NCI-H2227 treated with DMSO at 0.1 percent for 48 hours (cell line): Measurements from ENCODE around the gene HNRNPR.
A peak's percentile ranks its signal among the peaks of the same experiment; 100 is the strongest.

ENCODE experiments used
- DNase-seq: peaks from one replicate; lab custom pipeline; 2025; lab: John Stamatoyannopoulos, UW

Gene HNRNPR

DNA sequence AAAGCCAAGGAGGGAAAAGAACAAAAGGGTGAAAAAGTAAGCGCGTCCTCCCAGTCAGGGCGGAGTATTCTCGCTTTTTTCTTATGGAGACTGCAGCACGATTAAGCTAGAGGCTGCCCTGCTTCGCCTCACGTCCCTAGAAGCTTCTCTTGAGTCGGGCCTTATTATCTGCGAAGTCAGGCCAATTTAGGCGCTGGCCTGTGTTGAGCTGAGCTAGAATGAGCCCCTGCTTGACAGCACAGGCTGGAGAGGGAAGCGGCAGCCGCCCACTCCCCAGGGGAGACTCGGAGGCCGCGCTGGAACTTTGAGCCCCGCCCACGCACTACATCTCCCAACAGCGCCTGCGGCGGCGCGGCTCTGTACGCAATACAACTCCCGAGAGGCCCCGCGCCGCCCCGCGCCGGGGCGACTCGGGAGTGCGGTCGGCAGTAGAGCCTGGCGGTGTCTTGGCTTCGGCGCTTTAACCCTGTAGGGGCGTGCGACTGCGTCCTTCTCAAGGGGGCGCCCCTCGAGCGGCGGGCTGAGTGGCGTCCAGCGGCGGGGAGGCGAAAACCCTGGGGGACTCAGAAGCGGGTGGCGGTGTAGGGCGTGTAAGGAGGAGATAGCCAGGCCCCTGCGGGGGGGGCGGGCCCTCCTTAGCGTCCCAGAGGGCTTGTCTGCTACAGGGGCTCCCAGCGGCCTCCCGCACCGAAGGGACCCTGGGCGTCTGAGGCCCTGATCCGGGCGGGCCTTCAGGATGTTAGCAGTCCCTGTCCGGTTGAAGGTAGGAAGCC is 24.7 kb upstream of the HNRNPR start:
- DNase-seq, result peak; percentile 87

DNA sequence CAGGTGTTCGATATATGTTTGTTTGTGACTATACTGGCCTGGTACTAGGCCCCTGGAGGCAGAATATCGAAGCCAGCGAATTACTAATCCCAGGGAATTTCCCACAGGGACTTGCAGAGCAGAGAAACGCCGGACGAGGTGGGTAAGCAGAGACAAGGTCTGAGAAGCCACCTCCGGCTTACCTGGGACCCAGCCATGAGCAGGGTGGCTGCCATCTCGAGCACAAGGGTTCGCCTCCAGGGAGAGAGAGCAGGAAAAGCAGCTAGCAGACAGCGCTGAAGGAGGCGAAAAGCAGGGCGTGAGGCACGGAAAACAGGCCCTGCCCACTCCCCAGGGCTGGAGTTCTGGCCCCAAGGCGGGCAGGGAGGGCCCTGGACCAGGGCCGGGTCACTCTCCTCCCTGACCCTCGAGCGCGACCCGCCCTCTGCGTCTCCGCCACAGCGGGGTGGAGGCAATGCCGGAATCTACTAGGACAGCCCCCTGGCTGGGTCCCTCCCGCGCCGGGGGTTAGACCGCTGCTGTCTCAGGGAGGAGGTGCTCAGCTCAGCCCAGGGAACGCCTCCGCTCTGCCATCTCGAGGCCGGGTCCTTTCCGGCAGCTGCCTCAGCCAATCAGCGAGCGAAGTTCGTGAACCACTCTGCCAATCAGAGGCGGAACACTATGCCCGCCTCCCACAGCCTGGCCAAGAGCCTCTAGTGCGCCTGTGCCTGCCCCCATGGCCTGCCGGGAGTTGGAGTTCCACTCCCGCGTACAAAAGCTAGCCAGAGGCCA is 23.9 kb upstream of the HNRNPR start:
- peak; percentile 96 for DNase-seq

DNA sequence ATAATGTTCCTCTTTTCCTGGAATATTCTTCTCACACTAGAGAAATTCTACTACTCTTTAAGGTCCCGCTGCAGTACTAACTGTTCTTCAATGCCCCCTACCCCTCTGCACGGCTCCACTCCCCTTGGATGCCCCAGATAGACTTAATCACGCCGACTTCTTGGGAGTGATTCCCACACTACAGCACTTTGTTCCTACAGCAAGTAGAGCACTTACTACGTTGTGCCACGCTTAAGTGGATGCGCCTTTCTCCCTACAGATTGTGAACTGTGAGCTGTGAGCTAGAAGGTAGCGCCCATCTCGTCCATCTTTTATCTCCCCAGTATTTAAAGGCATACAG is 23.3 kb upstream of the HNRNPR start:
- no peak for DNase-seq

DNA sequence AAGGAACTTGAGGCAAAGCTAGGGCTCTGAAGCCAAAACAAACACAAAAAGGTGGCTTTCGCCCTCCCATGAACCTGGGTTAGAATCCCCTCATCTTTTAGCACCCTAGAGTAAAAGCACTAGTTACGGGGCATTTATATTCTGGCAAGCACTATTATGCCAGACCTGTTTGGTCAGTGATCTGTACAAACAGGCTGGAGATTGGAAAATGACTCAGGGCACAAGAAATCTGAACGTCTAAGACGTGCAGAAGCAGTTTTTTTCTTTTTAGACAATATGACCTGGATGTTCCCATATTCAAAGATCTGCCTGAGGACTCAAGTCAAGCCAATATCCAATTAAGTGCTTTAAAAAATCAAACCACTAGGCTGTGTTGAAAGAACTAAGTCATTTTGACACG is 22.5 kb upstream of the HNRNPR start:
- no peak for DNase-seq

DNA sequence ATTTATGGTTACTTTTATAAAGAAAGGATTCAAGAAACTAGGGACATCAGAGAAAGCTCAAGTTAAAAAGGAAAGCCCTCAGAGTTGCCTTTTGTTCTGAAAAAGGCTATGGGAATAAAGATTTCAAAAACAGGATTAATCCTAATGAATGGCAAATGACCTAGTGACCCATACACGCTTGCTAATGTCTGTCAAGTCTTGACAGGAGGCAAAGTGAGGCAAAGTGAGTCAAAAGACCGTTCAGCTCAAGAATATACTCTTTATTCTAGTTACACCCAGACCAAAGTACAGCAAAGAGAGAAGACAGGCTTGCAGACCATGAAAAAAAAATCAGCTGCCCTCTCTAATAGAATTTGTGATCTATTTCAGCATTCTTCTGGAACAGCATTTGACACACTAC is 22.1 kb upstream of the HNRNPR start:
- no peak for DNase-seq

DNA sequence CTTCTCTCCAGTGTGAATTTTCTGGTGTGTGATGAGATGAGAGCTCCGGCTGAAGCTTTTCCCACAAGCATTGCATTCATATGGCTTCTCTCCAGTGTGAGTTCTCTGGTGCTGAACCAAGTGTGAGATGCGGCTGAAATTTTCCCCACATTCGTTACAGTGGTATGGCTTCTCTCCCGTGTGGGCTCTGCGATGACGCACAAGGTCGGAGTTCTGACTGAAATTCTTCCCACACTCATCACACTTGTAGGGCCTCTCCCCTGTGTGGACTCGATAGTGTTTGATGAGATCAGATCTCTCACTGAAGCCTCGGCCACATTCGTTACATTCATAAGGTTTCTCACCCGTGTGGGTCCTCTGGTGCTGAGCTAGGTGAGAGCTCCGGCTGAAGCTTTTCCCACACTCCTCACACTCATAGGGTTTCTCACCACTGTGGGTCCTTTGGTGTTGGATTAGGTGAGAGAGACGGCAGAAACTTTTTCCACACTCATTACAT is 18.2 kb upstream of the HNRNPR start:
- DNase-seq, result no peak

DNA sequence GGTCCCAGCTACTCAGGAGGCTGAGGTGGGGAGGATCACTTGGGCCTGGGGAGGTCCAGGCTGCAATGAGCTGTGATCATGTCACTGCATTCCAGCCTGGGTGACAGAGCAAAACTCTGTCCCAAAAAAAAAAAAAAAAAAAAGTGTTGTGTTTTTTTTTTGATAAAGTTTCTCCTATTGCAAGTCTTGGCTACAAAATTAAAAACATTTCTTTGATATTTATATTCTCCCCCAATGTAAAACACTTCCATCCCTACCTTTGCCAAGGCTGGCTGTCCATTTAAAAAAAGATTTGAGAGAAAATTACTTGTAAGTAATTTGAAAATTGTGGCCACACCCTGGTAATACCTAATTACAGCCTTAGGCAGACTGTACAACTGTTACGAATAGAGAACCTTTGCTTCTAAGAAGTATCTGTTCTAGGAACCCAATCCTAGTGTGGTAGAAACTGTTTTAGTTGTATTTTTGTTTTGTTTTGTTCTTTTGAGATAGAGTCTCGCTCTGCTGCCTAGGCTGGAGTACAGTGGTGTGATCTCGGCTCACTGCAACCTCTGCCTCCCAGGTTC is 14.3 kb upstream of the HNRNPR start:
- no peak for DNase-seq

DNA sequence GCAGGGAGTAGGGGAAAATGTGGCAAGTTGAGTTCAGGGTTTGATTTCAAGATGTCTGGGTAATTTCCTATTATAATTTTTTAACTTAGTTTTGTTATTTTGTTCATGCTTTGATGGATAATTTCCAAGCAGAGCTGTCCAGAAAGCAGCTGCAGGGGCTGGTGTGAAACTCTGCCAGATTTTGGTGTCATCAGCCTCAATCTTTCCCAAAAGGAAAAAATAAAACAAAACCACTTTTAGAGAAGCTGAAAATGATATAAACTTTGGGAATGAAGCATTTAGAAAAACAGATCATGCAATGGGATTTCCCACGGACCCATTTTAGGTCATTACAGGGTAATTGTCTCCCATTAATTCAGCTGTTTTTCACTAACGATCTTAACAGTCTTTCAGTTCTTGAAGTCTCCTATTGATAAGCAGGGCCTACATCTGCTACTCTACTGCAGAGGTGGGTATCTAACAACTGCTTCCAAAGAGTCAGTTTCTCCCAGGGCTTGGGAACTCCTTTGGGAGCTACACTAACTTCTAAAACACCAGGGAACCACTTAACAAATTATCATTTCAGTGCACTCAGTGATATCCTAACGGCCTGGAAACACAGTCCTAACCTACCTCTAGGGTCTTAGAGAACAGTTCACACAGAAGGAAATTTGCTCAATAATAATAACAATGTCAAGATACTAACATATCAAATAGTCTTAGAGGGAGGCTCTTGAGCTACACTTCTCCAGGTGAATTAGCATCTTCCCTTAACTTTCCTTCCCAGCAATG is 13.2 kb upstream of the HNRNPR start:
- no peak for DNase-seq

DNA sequence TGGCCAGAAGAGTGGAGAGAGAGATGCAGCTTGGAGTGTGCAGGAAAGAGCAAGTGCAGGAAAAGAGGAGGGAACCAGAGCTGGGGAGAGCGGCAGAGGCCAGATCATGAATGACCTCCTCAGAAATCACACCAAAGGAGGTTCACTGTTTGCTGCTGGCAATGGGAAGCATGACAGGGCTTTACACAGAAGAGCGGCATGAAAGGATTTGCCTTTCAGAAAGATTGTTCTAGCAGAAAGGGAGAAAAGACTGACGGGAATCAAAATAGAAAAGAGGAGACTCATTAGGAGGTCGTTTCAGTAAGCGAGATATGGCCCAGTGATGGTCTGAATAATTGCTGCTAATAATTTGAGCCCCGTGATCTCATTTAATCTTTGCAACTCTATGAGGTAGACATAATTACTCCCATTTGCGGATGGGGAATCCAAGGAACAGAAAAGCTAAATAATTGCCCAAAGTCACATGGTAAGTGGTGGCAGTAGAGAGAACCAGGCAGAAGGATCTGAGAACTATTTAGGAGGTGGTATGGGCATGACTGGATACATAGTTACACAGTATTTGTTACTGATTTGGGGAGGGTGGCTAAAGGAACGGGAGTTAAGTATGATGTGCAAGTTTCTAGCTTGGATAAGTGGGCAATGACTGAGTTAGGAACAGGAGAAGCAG is 12.5 kb upstream of the HNRNPR start:
- no peak for DNase-seq

DNA sequence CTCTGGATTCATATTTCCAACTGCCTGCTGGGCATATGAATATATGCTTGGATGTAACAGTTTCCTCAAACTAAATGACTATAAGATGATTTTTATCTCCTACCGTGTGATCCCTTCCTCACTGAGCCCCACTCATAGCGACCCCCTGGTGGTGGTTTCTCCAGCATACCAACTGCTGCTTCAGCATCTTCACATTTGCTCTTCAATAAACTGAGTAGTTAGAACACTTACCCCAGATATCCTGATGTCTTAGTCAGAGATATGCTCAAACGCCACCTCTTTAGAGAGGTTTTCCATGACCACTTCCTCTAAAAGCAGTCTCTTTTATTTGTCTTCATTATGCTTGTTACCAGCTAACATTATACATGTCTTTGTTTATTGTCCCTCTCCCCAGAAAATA is 10.2 kb upstream of the HNRNPR start:
- DNase-seq, result no peak

DNA sequence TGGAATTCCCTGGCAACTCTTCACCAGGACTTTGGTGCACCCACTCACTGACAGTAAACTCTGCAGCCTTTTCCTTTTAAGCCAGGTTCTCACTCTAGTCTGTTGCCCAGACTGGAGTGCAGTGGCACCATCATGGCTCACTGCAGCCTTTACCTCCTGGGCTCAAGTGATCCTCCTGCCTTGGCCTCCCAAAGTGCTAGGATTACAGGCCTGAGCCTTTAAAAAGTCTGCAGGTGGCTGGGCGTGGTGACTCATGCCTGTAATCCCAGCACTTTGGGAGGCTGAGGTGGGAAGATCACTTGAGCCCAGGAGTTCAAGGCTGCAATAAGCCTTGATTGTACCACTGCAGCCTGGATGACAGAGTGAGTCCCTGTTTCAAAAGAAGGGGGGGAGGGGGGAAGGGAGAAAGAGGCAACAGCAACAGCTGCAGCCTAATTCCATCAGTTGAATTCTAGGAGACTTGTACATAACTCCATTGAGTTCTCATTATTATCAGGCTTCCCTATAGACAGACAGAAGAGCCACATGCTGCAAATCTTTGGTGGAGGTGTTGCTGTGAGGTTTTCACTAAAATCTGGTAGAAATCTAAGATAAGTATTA is 8.1 kb upstream of the HNRNPR start:
- no peak for DNase-seq

DNA sequence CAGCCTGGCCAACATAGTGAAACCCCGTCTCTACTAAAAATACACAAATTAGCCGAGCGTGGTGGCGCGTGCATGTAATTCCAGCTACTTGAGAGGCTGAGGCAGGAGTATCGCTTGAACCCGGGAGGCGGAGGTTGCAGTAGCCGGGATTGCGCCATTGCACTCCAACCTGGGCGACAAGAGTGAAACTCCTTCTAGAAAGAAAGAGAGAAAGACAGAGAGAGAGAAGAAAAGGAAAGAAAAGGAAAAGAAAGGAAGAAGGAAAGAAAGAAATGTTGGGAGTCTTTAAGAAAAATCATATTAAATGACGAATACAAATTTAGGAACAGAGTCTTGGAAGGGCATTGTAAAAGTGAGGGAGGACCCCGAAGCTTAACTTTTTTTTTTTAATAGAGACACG is 1.8 kb upstream of the HNRNPR start:
- DNase-seq, result no peak

DNA sequence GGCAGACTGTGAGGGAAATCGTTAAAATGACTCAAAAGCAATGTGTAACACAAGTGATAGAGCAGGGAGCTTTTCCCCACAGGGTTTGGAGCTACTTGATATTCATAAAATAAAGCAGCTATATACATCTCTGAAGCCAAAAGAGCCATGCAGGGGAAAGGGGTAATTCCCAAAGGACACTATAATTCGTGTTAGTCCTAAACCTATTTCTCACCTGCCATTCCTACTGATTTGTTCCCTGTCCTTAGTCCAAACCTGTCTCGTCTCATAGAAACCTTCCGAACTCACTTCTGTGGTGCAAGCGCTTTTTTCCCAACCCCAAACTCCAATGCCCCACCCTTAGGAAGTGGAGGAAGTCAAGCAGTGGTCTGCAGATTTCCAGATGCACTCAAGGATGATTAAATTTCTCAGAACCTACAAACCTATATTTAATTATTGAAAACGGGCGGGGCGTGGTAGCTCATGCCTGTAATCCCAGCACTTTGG is 946 bp upstream of the HNRNPR start:
- peak; percentile 86 for DNase-seq

DNA sequence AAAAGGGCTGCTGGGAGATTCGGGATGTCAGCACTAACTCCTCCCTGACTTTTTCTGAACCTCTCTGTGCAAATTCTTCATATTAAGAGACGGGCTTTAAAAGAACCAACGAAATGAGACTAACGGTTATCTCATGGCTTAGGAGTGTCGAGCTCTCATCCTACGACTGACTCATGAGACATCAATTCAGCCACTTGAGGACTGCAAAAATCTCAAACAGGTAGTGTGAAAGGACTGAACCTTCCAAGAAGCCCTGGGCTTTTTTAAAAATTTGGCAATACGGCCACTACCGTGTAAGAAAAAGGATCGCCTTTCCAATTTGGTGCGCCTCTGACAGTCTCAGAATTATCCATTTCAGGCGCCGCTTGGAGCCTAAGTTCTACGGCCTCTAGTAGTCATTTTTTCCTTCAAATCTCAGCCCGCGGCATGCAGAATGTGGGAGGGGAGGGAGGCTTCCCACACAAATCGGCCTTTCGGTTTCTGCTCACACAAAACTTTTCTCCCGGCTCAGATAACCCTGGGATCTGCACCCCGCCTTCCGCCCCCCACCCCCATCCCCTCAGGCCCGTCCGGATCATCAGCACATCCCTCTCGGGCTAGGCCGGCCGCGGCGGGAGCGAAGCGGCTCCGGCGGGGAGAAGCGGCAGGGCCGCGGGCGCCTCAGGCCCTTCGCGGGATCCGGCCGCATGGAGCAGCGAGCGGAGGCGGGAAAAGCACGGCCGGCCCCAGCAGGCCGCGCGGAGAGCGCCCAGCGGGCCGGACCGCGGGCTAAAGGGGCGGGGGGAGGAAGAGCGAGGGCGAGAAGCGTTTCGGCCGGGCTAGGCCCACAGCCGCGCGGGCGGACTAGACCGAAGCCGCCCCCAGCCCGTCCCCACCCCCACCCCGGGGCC is 618 bp downstream of the HNRNPR start:
- DNase-seq, result no peak

DNA sequence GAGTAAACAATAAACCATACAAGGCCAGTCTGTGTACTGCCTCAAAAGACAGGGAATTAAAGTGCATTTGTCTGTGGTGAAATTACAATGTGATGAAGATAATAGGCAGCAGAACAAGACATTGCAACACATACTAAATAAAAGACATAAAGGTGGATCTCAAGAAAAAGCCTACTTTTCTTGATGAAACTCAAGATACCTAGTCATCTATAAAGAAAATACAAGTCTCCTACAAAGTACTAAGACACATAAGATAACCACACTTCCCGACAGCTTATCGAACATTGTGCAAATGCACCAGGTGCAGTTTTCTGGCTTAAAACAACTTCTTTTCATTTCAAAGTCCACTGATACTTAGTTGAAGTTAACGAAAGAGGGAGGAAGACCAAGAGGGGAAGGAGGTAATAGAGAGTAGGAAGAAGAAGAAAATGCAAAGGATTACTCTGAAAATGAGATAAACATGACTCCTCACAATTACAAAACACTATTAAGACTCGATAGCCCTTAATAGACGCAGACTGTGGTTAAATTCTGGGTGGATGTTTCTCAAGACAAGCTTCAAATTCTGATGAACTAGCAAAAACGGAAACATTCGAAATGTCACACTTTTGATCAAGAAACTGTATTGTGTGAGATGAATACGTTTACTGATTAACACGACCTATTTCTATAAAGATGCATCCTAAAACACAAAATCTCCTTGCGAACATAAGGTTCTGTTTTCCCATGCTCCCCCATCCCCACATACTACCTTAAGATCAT is 2.0 kb downstream of the HNRNPR start:
- no peak for DNase-seq

DNA sequence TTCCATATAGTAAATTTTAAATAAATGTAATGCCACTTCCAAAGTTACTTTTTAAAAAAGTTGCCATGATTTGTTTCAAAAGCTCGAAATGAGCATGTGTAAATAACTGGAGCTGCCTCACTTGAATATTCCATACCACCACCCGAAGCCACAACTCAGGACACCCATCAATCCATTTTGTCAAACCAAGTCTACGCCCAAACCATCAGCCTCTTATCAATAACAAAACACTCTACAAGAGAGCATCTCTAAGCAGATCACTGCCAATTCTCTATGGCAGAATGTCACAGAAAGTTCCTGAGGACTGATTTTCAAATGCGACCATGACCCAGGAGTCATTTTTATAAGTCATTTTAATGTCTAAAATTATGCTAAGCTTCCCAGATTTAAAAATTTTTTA is 4.5 kb downstream of the HNRNPR start:
- no peak for DNase-seq

DNA sequence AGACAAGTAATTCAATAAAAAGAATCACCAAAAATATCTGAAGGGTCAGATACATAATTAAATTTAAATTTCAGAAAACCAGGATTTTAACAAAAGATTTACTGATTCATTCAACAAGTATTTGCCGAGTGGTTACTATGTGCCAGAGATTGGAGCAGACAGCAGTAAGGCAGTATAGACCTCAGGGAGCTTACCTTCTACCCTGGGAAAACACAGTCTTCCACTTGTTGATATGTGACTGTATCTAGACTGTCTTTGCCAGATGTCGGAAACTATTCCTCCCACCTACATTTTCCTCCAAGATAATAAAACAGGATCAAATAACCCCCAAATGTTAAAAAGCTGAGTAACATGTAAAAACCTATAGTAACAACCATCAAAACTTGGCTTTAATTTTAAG is 6.2 kb downstream of the HNRNPR start:
- DNase-seq, result no peak

DNA sequence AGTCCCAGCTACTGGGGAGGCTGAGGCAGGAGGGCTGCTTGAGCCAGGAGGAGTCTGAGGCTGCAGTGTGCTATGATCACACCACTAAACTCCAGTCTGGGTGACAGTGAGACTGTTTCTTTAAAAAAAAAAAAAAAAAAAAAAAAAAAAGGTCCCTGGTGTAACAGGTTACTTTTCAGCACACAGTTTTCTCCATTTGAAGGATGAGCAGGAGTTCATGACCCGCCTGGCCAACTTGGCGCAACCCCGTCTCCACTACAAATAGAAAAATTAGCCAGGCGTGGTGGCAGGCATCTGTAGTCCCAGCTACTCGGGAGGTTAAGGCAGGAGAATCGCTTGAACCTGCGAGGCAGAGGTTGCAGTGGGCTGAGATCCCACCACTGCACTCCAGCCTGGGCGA is 12.4 kb downstream of the HNRNPR start:
- DNase-seq, result no peak

DNA sequence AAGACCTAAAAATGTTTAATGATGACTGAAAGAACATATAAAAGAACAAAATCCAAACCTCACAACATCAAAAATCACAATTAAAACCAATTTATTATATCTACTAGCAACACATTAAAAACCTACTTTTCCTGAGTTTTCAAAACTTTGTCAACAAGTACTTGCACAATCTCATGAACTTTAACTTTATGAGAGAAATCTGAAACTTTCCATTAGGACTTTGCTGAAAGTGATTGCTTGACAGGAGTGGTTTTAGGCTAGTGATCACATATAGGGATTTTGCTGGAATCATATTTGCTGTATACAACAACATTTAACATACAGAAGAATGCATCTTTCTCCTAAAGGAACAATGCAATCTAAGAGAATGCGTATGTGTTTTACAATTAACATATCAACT is 13.2 kb downstream of the HNRNPR start:
- no peak for DNase-seq

DNA sequence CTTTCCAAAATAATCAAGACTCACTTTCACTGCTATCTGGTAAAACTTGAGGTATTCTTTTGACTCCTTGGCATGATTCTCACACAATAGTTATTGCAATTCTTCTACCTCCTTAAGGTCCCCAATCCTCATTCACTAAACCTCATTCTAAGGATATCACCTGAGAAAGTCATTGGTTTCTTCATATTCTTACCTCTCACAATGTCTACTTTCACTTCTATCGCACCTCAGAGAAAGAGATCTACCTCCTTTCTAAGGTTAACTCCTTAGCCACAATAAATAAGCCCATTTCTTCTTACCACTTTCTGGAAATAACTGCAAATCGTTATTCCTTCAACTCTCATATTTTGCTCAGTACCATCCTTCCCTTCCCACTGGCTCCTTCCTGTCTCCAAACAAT is 18.7 kb downstream of the HNRNPR start:
- no peak for DNase-seq
